Mesenchymal stem cell (in vitro differentiated cells and primary cell): ENCODE measurements around the gene LOC128125822.

Source experiments
- DNase-seq: peaks from one replicate; pipeline ENCODE4 v3.0.0-alpha.2; 2013
- H2AFZ ChIP-seq: one replicate; pipeline ENCODE4 v1.6.1; 2013; ENCODE audit warnings: low read depth, mild to moderate bottlenecking, control low read depth, inconsistent platforms, low read length, moderate library complexity
- H2AK5ac ChIP-seq: 2 replicates; pipeline ENCODE4 v1.6.1; 2013; ENCODE audit warnings: low read length, moderate library complexity, mild to moderate bottlenecking, inconsistent platforms; ENCODE audit not compliant: severe bottlenecking
- H2BK120ac ChIP-seq: one replicate; pipeline ENCODE4 v1.6.1; 2013; ENCODE audit warnings: low read depth, mild to moderate bottlenecking, inconsistent platforms, low read length, moderate library complexity
- H2BK12ac ChIP-seq, 2 experiments: one replicate each; pipeline ENCODE4 v1.6.1; 2013; ENCODE audit warnings: inconsistent platforms in 2 of 2, low read length in 2 of 2, mild to moderate bottlenecking in 2 of 2, moderate library complexity in 2 of 2, control low read depth in 1 of 2
- H2BK15ac ChIP-seq: one replicate; pipeline ENCODE4 v1.6.1; 2013; ENCODE audit warnings: mild to moderate bottlenecking, low read depth, inconsistent platforms; ENCODE audit not compliant: poor library complexity, severe bottlenecking
- H2BK5ac ChIP-seq: 2 replicates; pipeline ENCODE4 v1.6.1; 2013; ENCODE audit warnings: low read depth, mild to moderate bottlenecking, low read length, control low read depth, inconsistent platforms; ENCODE audit not compliant: poor library complexity, severe bottlenecking
- H3K14ac ChIP-seq, 2 experiments: one replicate each; pipeline ENCODE4 v1.6.1; 2013; ENCODE audit warnings: inconsistent platforms in 2 of 2, low read length in 2 of 2, control low read depth in 1 of 2, mild to moderate bottlenecking in 1 of 2, moderate library complexity in 1 of 2
- H3K18ac ChIP-seq, 2 experiments: one replicate each; pipeline ENCODE4 v1.6.1; 2013; ENCODE audit warnings: inconsistent platforms in 2 of 2, low read length in 2 of 2, control low read depth in 1 of 2, low read depth in 1 of 2, mild to moderate bottlenecking in 1 of 2
- H3K23ac ChIP-seq, 2 experiments: one replicate each; pipeline ENCODE4 v1.6.1; 2013; ENCODE audit warnings: inconsistent platforms in 2 of 2, low read length in 2 of 2, mild to moderate bottlenecking in 2 of 2, moderate library complexity in 2 of 2, control low read depth in 1 of 2
- H3K27ac ChIP-seq: 2 replicates; pipeline ENCODE4 v1.5.1; 2013; ENCODE audit warnings: mild to moderate bottlenecking, moderate library complexity, low read length, control low read depth, inconsistent platforms; ENCODE audit not compliant: poor library complexity, severe bottlenecking
- H3K27me3 ChIP-seq, 2 experiments: 2 replicates each; pipeline versions ENCODE4 v1.6.1 to v1.7.0; 2013; ENCODE audit warnings: low read length in 2 of 2, mild to moderate bottlenecking in 2 of 2, moderate library complexity in 2 of 2, control low read depth in 1 of 2, inconsistent platforms in 1 of 2; ENCODE audit not compliant: control insufficient read depth in 1 of 2, insufficient read depth in 1 of 2
- H3K36me3 ChIP-seq, 2 experiments: 2 replicates each; pipeline versions ENCODE4 v1.6.1 to v1.7.0; 2013; ENCODE audit warnings: low read length in 2 of 2, control low read depth in 1 of 2, inconsistent platforms in 1 of 2, low read depth in 1 of 2, mild to moderate bottlenecking in 1 of 2; ENCODE audit not compliant: insufficient read depth in 2 of 2, control insufficient read depth in 1 of 2
- H3K4ac ChIP-seq, 2 experiments: one replicate each; pipeline ENCODE4 v1.6.1; 2013; ENCODE audit warnings: inconsistent platforms in 2 of 2, low read length in 2 of 2, mild to moderate bottlenecking in 2 of 2, moderate library complexity in 2 of 2, control low read depth in 1 of 2, low read depth in 1 of 2
- H3K4me1 ChIP-seq: 2 replicates; pipeline ENCODE4 v1.6.1; 2013; ENCODE audit warnings: low read depth, low read length, control low read depth; ENCODE audit not compliant: control insufficient read depth, insufficient read depth
- H3K4me2 ChIP-seq: 2 replicates; pipeline ENCODE4 v1.6.1; 2013; ENCODE audit warnings: low read length, mild to moderate bottlenecking, inconsistent platforms; ENCODE audit not compliant: poor library complexity, severe bottlenecking
- H3K4me3 ChIP-seq, 2 experiments: 2 replicates each; pipeline versions ENCODE4 v1.5.1 to v1.7.0; 2013; ENCODE audit warnings: low read length in 2 of 2, mild to moderate bottlenecking in 2 of 2, control low read depth in 1 of 2, low read depth in 1 of 2; ENCODE audit not compliant: insufficient read depth in 1 of 2
- H3K79me1 ChIP-seq: replicated peaks from 2 replicates; pipeline ENCODE4 v1.6.1; 2013; ENCODE audit warnings: mild to moderate bottlenecking, control low read depth, low read length, inconsistent platforms; ENCODE audit not compliant: poor library complexity, severe bottlenecking
- H3K9ac ChIP-seq: 2 replicates; pipeline ENCODE4 v1.7.0; 2013; ENCODE audit warnings: mild to moderate bottlenecking, low read length, moderate library complexity
- H3K9me3 ChIP-seq: 2 replicates; pipeline ENCODE4 v1.7.0; 2013; ENCODE audit warnings: mild to moderate bottlenecking, low read length; ENCODE audit not compliant: control insufficient read depth
- H4K8ac ChIP-seq: one replicate; pipeline ENCODE4 v1.6.1; 2013; ENCODE audit warnings: inconsistent platforms, mild to moderate bottlenecking, low read length, moderate library complexity
- H4K91ac ChIP-seq: one replicate; pipeline ENCODE4 v1.6.1; 2013; ENCODE audit warnings: mild to moderate bottlenecking, low read length, inconsistent platforms
- WGBS: methylation state at CpG from one replicate; pipeline ENCODE4 v1.1.7; 2013; ENCODE audit warnings: mixed read lengths; 5-methylcytosine and 5-hydroxymethylcytosine counted together

Gene LOC128125822

GRCh38 chr6:63537959-63538300, 34.4 kb upstream of the LOC128125822 start:
- H3K9ac ChIP-seq: no peak overlapping the region
- H2AFZ ChIP-seq: no peak overlapping the region
- no peak overlapping the region for H2BK15ac ChIP-seq
- DNase-seq: no peak
- H3K23ac ChIP-seq: no peak overlapping the region
- H4K8ac ChIP-seq: no peak overlapping the region
- H3K27me3 ChIP-seq: peaks cover 4 to 12% of the 10 kb centered on the region in 2 experiments
- H2AK5ac ChIP-seq: no peak overlapping the region
- H3K9me3 ChIP-seq: no peaks in the 10 kb centered on the region
- no peak overlapping the region for H2BK12ac ChIP-seq
- H2BK120ac ChIP-seq: no peak overlapping the region
- no peak overlapping the region for H4K91ac ChIP-seq
- no peak overlapping the region for H3K4ac ChIP-seq
- no peak overlapping the region for H3K18ac ChIP-seq
- H3K36me3 ChIP-seq: no peaks in the 10 kb centered on the region
- H3K4me2 ChIP-seq: no peak overlapping the region
- H3K4me1 ChIP-seq: peaks cover 1% of the 10 kb centered on the region
- no peaks in the 10 kb centered on the region for H3K79me1 ChIP-seq
- H3K4me3 ChIP-seq: no peak overlapping the region
- H3K14ac ChIP-seq: no peak overlapping the region
- H2BK5ac ChIP-seq: no peak overlapping the region
- no peak overlapping the region for H3K27ac ChIP-seq

GRCh38 chr6:63538550-63538949, 33.7 kb upstream of the LOC128125822 start:
- H2BK5ac ChIP-seq: no peak overlapping the region
- no peaks in the 10 kb centered on the region for H3K79me1 ChIP-seq
- no peak overlapping the region for H2BK120ac ChIP-seq
- H3K4me3 ChIP-seq: no peak overlapping the region
- no peak overlapping the region for H3K23ac ChIP-seq
- H3K4me1 ChIP-seq: peaks cover 1% of the 10 kb centered on the region
- H2BK15ac ChIP-seq: no peak overlapping the region
- H3K14ac ChIP-seq: no peak overlapping the region
- no peak overlapping the region for H2BK12ac ChIP-seq
- no peak overlapping the region for H4K91ac ChIP-seq
- H3K36me3 ChIP-seq: no peaks in the 10 kb centered on the region
- peaks cover 4 to 12% of the 10 kb centered on the region in 2 experiments for H3K27me3 ChIP-seq
- no peak for DNase-seq
- H3K9ac ChIP-seq: no peak overlapping the region
- H2AK5ac ChIP-seq: no peak overlapping the region
- H3K4me2 ChIP-seq: no peak overlapping the region
- H4K8ac ChIP-seq: no peak overlapping the region
- no peak overlapping the region for H3K27ac ChIP-seq
- no peaks in the 10 kb centered on the region for H3K9me3 ChIP-seq
- H2AFZ ChIP-seq: no peak overlapping the region
- H3K18ac ChIP-seq: no peak overlapping the region
- no peak overlapping the region for H3K4ac ChIP-seq
- no CpG with 5 or more reads among the region's 1 CpG for WGBS

DNA sequence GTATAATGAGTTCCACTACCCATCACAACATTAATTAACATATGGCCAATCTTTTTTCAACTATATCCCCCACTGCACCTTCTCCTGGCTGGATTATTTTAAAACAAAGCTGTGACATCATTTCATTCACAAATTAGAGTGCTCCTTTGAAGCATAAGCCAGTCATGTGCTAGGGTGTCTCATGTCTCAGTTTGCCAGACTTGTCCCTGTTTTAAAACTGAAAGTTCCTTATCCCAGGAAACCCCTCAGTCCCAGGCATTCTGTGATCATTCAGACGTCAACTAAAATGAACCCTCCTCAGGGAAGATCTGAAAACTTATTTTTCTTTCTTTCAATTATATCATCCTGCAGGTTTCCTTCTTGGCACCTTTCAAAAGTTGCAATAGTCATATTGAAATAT, 29.3 kb upstream of the LOC128125822 start:
- 100% methylated on average over 1 of the region's 1 CpG for WGBS
- no peak overlapping the region for H2AK5ac ChIP-seq
- H3K4me1 ChIP-seq: no peaks in the 10 kb centered on the region
- H3K27ac ChIP-seq: no peak overlapping the region
- no peak overlapping the region for H3K14ac ChIP-seq
- no peak overlapping the region for H2BK5ac ChIP-seq
- H3K23ac ChIP-seq: no peak overlapping the region
- H3K9me3 ChIP-seq: no peaks in the 10 kb centered on the region
- no peak overlapping the region for H2BK120ac ChIP-seq
- no peak overlapping the region for H4K91ac ChIP-seq
- peaks cover 4 to 12% of the 10 kb centered on the region in 2 experiments for H3K27me3 ChIP-seq
- no peak overlapping the region for H4K8ac ChIP-seq
- no peak overlapping the region for H3K4me2 ChIP-seq
- DNase-seq: no peak
- H3K36me3 ChIP-seq: no peaks in the 10 kb centered on the region
- H3K4me3 ChIP-seq: no peak overlapping the region
- H2BK12ac ChIP-seq: no peak overlapping the region
- no peak overlapping the region for H3K9ac ChIP-seq
- no peak overlapping the region for H2AFZ ChIP-seq
- H3K79me1 ChIP-seq: no peaks in the 10 kb centered on the region
- no peak overlapping the region for H3K4ac ChIP-seq
- no peak overlapping the region for H2BK15ac ChIP-seq
- no peak overlapping the region for H3K18ac ChIP-seq

DNA sequence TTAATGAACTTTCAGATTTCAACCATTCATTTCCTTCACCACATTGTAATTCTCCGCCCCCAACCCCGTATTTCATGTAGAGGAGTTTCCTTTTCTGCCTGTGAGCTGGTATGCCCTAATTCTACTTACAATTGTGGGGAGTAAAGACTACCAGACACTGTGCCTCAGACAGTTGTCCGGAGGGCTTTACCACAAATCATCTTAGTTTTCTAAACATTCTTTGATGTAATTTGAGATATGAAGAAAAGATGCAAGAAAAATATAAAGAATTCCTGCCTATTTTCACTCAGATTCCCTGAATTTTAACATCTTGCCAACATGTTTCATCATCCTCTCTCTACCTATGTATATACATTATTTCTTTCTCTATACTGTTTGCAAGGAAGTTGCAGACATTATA, 28.3 kb upstream of the LOC128125822 start:
- Histone ChIP-seq H2AFZ (no peak overlapping the region), H2BK5ac (no peak overlapping the region), H4K91ac (no peak overlapping the region), H3K27me3 (peaks cover 4 to 12% of the 10 kb centered on the region in 2 experiments), H3K23ac (no peak overlapping the region), H2BK15ac (no peak overlapping the region), H3K4ac (no peak overlapping the region), H4K8ac (no peak overlapping the region), H3K4me2 (no peak overlapping the region), H3K9me3 (no peaks in the 10 kb centered on the region), H3K4me1 (no peaks in the 10 kb centered on the region), H2BK12ac (no peak overlapping the region), H3K36me3 (no peaks in the 10 kb centered on the region), H3K79me1 (no peaks in the 10 kb centered on the region), H3K14ac (no peak overlapping the region), H3K18ac (no peak overlapping the region), H3K4me3 (no peak overlapping the region), H2BK120ac (no peak overlapping the region), H3K27ac (no peak overlapping the region), H2AK5ac (no peak overlapping the region), H3K9ac (no peak overlapping the region)
- DNase-seq: no peak
- no CpG with 5 or more reads among the region's 3 CpGs for WGBS
